Ovary (tissue), 3 donors: ENCODE data around the gene TUBB4B.

Experiments used
- CTCF ChIP-seq, 3 donors: fragments of 450-650 bp in 2 of 3; fragments of 200-600 bp in 1 of 3; IDR thresholded peaks; one replicate each; pipeline versions ENCODE4 v1.5.1 to v1.8.0; 2016 to 2022; ENCODE audit warnings: antibody characterized with exemption in 3 of 3, mild to moderate bottlenecking in 1 of 3
- EP300 ChIP-seq: sonication (generic); formaldehyde crosslinking; IDR thresholded peaks from one replicate; pipeline ENCODE4 v1.6.1; 2017; ENCODE audit warnings: antibody characterized with exemption
- donor health status: DM: no; HTN: no; CAD: no.

GRCh38 chr9:137192859-137193258, 48.2 kb upstream of the TUBB4B start:
- no peak for TF ChIP-seq CTCF (IDR thresholded peaks at IDR 0.05)
- TF ChIP-seq EP300, result no peak
